GM12873 (cell line): Measurements from ENCODE around the gene CD2BP2.

Experiments
- CTCF ChIP-seq: IDR thresholded peaks from 2 replicates; pipeline ENCODE4 v1.5.1; 2012; ENCODE audit warnings: low read depth, mild to moderate bottlenecking, moderate library complexity, low read length, control low read depth; ENCODE audit not compliant: insufficient read depth; ENCODE audit errors: missing control alignments

CD2BP2 gene

GRCh38 chr16:30355144-30355953, at the start of gene CD2BP2:
Gene CD2BP2, minus strand, starts transcription at chr16:30355308. Its CDS starts 627 bp downstream, at chr16:30354681.
- no peak for TF ChIP-seq CTCF

GRCh38 chr16:30401768-30402425, 46.8 kb upstream of the CD2BP2 start:
- TF ChIP-seq CTCF, result no peak

- no peak for TF ChIP-seq CTCF
These were observed 44.5 kb upstream of the CD2BP2 start for GRCh38 chr16:30399435-30400186.

GRCh38 chr16:30398661-30399434, 43.7 kb upstream of the CD2BP2 start:
- TF ChIP-seq CTCF, result no peak

GRCh38 chr16:30397776-30398660, 42.9 kb upstream of the CD2BP2 start:
- TF ChIP-seq CTCF, result no peak

- TF ChIP-seq CTCF, result no peak
These were observed 41.9 kb upstream of the CD2BP2 start for GRCh38 chr16:30397056-30397455.
